ENCODE data around the gene TFIP11. TPM values are rescaled to one million over a fixed set of nuclear protein-coding genes. Genes with fewer than 3 reads are reported as not detected.

The TFIP11 gene
- total RNA-seq, 1 donor from 2014 or later: 26.2 TPM

- no peaks in the 10 kb centered on the region for H3K4me1 ChIP-seq
- no peak for DNase-seq (ENCODE audit: low spot score)
- TF ChIP-seq EZH2 (IDR thresholded peaks at IDR 0.05) (no peak), CTCF (IDR thresholded peaks at IDR 0.05) (no peak), EZH2phosphoT487 (IDR thresholded peaks at IDR 0.05) (no peak)
- Mint-ChIP-seq H3K4me3 (no peak overlapping the region), H3K4me1 (peaks cover 12% of the 10 kb centered on the region), H3K9me3 (no peaks in the 10 kb centered on the region), H3K27me3 (ENCODE audit: insufficient read depth, low read depth) (peaks cover 2% of the 10 kb centered on the region), H3K36me3 (peaks cover 11% of the 10 kb centered on the region), H3K27ac (no peak overlapping the region)
- no peaks in the 10 kb centered on the region for H3K9me3 ChIP-seq (ENCODE audit: low read depth)
- H3K4me3 ChIP-seq: no peak overlapping the region
- H3K9ac ChIP-seq: no peak overlapping the region
- H3F3A ChIP-seq (ENCODE audit: low read depth): no peaks in the 10 kb centered on the region
- H4K20me1 ChIP-seq (ENCODE audit: low read depth): no peaks in the 10 kb centered on the region
- no peaks in the 10 kb centered on the region for H3K36me3 ChIP-seq
- H3K79me2 ChIP-seq (ENCODE audit: low read depth): no peaks in the 10 kb centered on the region
- no peak overlapping the region for H3K4me2 ChIP-seq
- H3K27ac ChIP-seq: no peak overlapping the region
- H2AFZ ChIP-seq (replicated peaks): no peak overlapping the region
- no peaks in the 10 kb centered on the region for H3K27me3 ChIP-seq
These were observed 66.5 kb downstream of the TFIP11 start for GRCh38 chr22:26445577-26446275.

- Histone ChIP-seq H3K79me2 (ENCODE audit: low read depth) (no peaks in the 10 kb centered on the region), H4K20me1 (ENCODE audit: low read depth) (no peaks in the 10 kb centered on the region), H3K4me1 (no peaks in the 10 kb centered on the region), H3K36me3 (no peaks in the 10 kb centered on the region), H3F3A (ENCODE audit: low read depth) (no peaks in the 10 kb centered on the region), H3K4me3 (no peak overlapping the region), H3K27ac (no peak overlapping the region), H3K9me3 (ENCODE audit: low read depth) (no peaks in the 10 kb centered on the region), H3K27me3 (no peaks in the 10 kb centered on the region), H2AFZ (replicated peaks) (no peak overlapping the region), H3K9ac (no peak overlapping the region), H3K4me2 (no peak overlapping the region)
- no peaks in the 10 kb centered on the region for H3K9me3 Mint-ChIP-seq
- no peak for DNase-seq (ENCODE audit: low spot score)
- H3K36me3 Mint-ChIP-seq: peaks cover 5% of the 10 kb centered on the region
- no peak overlapping the region for H3K27ac Mint-ChIP-seq
- peaks cover 2% of the 10 kb centered on the region for H3K27me3 Mint-ChIP-seq (ENCODE audit: insufficient read depth, low read depth)
- H3K4me3 Mint-ChIP-seq: no peak overlapping the region
- peaks cover 6% of the 10 kb centered on the region for H3K4me1 Mint-ChIP-seq
- TF ChIP-seq EZH2phosphoT487 (IDR thresholded peaks at IDR 0.05) (no peak), EZH2 (IDR thresholded peaks at IDR 0.05) (no peak), CTCF (IDR thresholded peaks at IDR 0.05) (no peak)
These were observed 67.5 kb downstream of the TFIP11 start for GRCh38 chr22:26444777-26445176.

GRCh38 chr22:26443901-26444690 lies 68.2 kb downstream of the TFIP11 start:
- no peak overlapping the region for H3K27ac ChIP-seq
- H3K4me2 ChIP-seq: no peak overlapping the region
- H3K36me3 ChIP-seq: no peaks in the 10 kb centered on the region
- no peaks in the 10 kb centered on the region for H3K9me3 Mint-ChIP-seq
- no peaks in the 10 kb centered on the region for H3K4me1 ChIP-seq
- no peak overlapping the region for H3K4me3 Mint-ChIP-seq
- no peak for DNase-seq (ENCODE audit: low spot score)
- H2AFZ ChIP-seq (replicated peaks): no peak overlapping the region
- peaks cover 2% of the 10 kb centered on the region for H3K27me3 Mint-ChIP-seq (ENCODE audit: insufficient read depth, low read depth)
- TF ChIP-seq CTCF (IDR thresholded peaks at IDR 0.05) (no peak), EZH2phosphoT487 (IDR thresholded peaks at IDR 0.05) (no peak), EZH2 (IDR thresholded peaks at IDR 0.05) (no peak)
- peaks cover 5% of the 10 kb centered on the region for H3K36me3 Mint-ChIP-seq
- peaks cover 2% of the 10 kb centered on the region for H3K4me1 Mint-ChIP-seq
- H3K79me2 ChIP-seq (ENCODE audit: low read depth): no peaks in the 10 kb centered on the region
- H3K9me3 ChIP-seq (ENCODE audit: low read depth): no peaks in the 10 kb centered on the region
- H3K9ac ChIP-seq: no peak overlapping the region
- H3F3A ChIP-seq (ENCODE audit: low read depth): no peaks in the 10 kb centered on the region
- H3K27me3 ChIP-seq: no peaks in the 10 kb centered on the region
- H3K4me3 ChIP-seq: no peak overlapping the region
- H4K20me1 ChIP-seq (ENCODE audit: low read depth): peaks cover under 1% of the 10 kb centered on the region
- H3K27ac Mint-ChIP-seq: no peak overlapping the region
